Measurements from ENCODE around the gene SULT4A1.

- TF ChIP-seq USF1 (IDR thresholded peaks at IDR 0.05; ENCODE audit: borderline replicate concordance, low read depth) (no peak), GABPA (IDR thresholded peaks at IDR 0.05; ENCODE audit: low read depth) (no peak), EP300 (IDR thresholded peaks at IDR 0.05; ENCODE audit: borderline replicate concordance in 1 of 2, low read depth in 1 of 2, low read length in 1 of 2) (peak in 1 of 2 experiments; percentile 36; a peak in 1 of 4 replicates), PBX3 (IDR thresholded peaks at IDR 0.05) (peak; percentile 32; the same call in 1 of the 2 replicates), CTCF (IDR thresholded peaks at IDR 0.05) (no peak), RCOR1 (IDR thresholded peaks at IDR 0.05; ENCODE audit: low read length) (no peak), FOXJ3 (CRISPR knock-in tag; IDR thresholded peaks at IDR 0.05) (no peak), TCF12 (IDR thresholded peaks at IDR 0.05) (peak; percentile 62), TAF1 (IDR thresholded peaks at IDR 0.05; ENCODE audit: borderline replicate concordance, low read depth, low read length) (no peak)
Measured at GRCh38 chr22:43901976-43902643, 39.8 kb upstream of the SULT4A1 start.

Measured in SK-N-SH (cell line).